NOMO-1 treated with DMSO at 0.1 percent for 48 hours (cell line): ENCODE results near the gene CIAO2B.

Experiments used
- DNase-seq: peaks from one replicate; lab custom pipeline; 2025; ENCODE audit not compliant: unreplicated experiment; lab: John Stamatoyannopoulos, UW

The CIAO2B gene

DNA sequence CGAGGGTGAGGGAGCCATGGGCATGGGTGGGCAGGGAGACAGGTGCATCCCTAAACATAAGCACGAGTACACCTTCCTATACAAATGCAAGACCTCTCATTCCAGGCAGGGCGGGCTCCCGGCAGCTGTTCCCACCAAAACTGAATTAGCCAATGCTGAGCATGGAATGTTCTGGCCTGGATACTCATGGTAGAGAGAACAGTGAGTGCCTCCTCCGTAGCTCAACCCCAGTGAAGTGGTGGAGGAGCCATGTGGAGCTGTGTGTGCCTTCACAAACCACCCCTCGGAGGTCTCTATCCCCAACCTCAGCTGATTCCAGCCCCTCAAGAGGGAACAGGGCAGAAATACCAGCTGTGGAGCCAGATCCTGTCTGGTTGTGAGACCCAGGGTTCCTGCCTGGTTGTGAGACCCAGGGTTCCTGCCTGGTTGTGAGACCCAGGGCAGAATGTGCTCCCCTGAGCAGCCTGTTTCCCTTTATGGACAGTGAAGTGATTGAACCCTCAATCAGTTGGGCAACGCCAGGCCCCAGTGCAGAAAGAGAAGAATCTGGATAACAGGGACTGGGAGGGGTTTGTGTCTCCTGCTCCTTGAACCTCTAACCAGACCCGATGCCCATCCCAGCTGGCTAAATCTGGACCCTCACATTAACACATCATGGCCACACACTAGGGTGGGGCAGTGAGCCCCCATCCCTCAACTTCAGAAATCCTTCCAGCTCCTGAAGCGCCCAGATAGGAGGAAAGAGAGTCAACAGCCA is 13.1 kb downstream of the CIAO2B start:
- no peak for DNase-seq

DNA sequence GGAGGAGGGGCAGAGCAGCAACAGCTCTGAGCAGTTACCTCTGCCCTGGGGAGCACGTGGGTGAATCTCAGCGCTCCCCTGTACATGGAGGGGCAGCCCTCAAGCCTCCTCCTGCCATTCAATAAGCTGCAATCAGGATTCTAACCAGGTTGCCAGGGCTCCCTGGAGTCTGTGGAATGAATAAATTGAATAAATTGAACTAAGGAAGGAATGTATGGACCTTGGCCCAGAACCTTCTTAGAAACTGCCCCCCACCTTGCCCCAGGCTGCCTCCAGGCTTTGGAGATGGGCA is 14.0 kb downstream of the CIAO2B start:
- DNase-seq = no peak

DNA sequence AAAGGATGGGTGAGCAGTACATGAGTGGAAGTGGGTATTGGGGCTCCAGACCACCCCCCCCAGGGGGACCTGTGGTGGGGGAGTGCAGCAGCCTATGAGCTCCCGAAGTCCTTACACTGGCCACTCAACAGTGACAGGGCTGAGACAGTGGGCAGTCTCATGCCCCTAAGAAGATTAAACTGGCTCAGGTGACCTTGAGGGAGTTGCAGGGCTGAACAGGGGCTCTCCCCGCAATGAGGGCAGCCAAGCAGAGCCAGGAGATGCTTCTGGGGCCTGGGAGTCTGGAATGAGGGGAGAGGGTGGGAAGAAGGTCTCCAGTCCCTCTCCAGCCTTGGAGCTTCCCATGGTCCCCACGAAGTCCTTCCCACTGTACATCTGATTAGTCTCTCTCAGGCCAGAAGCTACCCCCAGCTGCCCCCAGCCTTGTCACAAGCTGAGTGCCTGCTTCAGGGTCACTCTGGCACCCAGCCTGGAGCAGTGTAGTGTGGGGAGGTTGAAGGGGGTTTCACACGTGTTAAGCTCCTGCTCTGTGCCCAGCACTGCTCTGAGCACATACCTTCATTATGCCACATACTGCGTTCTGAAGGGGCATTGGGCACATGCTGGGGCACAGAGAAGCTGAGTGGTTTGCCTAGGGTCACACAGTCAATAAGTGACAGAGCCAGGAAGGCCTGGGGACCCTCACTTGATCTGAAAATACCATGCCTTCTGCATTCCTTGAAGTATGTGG is 14.5 kb downstream of the CIAO2B start:
- no peak for DNase-seq

DNA sequence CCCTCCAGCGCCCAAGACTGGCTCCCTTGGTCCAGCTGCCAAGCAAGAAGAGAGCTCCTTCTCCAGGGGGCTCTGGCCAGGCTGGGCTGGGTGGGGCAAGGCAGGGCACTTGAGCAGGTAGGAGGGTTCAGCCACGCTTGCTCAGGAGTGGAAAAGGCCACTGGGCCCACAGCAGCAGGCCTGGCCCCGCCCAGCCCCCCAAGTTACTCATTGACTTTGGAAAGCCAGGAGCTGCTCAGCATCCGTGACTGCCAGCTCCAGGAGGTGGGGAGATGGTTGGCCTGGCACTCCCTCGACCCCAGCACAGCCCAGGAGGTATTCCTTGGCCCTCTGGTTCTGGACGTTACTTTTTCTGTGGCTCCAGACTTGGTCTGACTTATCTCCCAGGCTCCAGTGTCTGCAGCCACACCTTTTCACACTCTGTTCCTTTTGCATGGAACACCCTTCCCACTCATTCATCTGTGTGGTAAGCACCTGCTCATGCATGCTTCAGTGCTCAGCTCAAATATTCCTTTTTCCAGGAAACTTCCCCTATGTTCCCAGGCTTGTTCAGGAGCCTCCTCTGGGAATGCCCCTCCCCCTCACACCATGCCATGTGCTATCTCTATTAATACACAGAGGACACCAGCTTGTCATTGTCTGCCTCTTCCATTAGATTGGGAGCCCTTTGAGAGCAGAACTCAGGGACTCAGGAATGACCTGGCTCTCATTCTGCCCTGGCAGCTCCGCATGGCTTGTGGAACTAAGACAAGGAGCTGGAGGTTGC is 15.2 kb downstream of the CIAO2B start, which contains the start of gene CDH16:
CDH16 (minus strand) TSS at position 83 of the 766 bp plus-strand sequence. CDS start 820 bp downstream, outside the sequence.
- DNase-seq = no peak

DNA sequence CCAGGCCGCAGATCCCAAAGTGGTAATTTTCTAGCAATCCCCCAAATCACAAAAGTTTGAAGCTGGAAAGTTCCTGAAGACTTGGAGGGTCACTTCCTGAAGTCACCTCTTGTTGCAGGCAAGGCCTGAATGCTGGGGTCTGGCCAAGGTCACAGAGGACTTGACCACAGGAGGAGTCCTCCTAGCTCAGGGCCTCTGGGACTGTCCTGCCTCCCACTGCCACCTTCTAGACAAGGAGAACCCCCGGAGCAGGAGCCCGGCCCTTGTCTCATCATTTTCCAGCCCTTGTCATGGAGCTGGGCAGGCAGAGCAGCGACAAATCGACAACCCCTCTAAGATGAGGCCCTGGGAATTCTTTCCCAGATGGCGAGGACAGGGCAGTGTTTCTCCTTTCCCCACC is 15.8 kb downstream of the CIAO2B start:
- no peak for DNase-seq

DNA sequence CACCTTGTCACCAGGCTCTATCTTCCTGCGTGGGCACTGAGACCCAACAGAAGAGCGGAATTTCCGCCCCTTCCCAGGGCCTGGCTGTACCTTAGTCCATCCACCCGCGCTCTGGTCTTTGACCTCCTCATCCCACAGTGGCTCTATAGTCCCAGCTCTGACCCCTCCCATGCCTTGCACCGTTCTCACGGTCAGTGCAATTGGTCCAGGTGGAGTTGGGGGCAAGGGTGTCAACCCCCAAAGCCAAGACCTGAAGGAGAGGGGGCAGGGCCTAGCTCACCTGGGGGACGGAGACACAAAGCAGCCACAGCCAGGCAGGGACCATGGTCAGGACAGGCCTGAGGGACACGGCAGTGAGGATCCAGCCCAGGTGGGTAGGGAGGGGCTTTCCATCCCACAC is 16.5 kb downstream of the CIAO2B start:
- no peak for DNase-seq

DNA sequence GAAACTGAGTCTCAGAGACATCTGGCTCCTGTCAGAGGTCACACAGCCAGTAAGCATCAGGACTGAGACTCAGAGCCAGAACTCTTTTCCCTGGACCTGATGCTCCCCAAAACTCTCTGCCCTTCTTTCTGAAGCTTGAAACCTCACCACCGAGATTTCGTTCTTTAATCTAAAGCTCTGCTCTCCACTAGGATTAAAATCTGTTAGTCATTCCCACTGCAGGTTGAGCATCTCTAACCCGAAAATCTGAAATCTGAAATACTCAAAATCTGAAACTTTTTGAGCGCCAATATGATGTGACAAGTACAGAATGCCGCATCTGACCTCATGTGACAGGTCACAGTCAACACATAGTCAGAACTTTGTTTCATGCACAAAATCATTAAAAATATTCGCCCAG is 17.7 kb downstream of the CIAO2B start:
- no peak for DNase-seq

DNA sequence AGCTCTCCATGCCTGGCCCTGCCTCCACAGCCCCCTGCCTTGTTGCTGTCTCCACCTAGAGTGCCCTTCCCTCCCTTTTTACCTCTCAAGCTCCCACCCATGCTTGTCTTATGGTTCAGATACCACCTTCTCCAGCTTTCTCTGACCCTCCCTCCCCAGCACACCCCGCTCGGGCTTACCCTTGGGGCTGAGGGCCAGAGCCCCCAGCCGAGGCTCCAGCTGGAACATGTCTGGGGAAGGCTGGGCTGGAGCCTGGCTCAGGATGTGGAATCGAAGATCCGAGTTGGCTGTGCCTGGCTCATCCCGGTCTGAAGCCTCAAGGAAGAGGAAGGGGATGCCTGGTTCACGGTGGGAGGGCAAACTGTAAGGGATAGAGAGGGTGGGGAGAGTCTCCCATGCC is 19.2 kb downstream of the CIAO2B start:
- no peak for DNase-seq

DNA sequence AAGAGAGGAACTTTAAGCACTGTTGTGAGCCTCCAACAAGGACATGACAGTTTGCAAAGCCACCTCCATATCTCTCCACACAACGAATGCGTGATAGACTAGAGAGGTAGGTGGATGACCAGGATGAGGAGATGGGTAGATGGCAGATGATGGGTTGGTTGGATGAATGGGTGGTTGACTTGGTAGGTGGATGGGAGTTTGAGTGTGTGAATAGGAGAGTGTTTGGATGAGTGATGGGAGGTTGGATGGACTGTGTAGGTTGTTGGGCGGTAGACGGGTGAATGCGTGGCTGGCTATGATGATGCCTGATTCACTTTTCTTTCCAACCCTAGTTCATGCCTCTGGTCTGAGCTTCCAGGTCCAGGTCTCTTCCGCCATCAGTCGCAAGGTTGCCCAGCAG is 19.7 kb downstream of the CIAO2B start:
- DNase-seq = no peak

DNA sequence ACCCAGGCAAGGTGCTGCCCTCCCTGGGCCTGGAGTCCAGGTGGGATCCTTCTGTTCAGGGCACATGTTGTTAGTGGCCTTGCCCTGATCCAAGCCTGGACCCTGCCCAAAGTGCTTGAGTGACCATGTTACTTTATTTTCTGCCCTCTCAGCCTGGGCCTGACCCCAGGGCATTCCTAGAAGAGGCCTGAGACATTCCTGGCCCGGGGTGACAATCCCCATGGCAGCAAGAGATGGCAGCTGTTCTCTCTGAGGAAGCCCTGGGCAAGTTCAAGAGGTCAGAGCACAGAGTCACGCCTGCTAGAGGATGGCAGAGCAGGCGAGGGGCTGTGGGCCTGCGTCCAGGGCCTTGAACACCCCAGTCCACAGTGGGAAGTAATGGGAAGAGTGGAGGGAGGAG is 20.5 kb downstream of the CIAO2B start:
- no peak for DNase-seq

DNA sequence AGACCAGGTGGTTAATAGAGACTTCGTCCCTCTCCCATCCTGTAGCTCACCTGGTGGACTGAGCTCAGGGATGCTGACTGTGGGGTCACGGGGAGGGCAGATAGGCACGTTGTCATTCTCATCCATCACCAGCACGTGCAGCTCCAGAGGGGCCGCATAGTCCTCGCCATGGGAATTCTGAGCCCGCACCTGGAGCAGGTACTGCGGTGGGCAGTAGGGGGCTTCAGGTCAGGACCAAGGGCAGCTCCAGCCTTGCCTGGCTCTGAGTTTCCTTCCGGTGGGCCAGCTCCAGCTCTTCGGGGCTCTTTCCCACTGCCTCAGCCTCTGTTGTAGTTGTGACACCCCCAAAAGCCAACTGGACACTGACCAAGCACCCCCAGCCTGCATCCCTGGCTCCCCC is 21.1 kb downstream of the CIAO2B start:
- no peak for DNase-seq

DNA sequence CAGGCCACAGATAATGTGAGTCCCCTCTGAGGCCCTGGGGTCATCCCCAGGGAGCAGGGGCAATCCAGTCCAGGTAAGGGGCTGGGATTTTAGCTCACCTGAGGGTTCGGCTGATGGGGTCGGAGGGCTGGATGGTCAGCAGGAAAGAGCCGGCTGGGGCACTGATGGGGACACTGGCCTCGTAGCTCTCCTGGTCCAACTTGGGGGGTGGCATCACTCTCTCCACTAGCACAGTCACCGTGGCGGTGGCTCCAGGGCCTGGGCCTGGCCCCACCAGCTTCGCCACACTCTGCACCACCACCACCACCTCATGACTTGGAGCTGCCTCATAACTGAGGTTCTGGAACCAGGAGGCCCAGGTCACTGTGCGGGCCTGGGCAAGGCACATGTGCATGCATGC is 22.4 kb downstream of the CIAO2B start:
- DNase-seq = no peak

DNA sequence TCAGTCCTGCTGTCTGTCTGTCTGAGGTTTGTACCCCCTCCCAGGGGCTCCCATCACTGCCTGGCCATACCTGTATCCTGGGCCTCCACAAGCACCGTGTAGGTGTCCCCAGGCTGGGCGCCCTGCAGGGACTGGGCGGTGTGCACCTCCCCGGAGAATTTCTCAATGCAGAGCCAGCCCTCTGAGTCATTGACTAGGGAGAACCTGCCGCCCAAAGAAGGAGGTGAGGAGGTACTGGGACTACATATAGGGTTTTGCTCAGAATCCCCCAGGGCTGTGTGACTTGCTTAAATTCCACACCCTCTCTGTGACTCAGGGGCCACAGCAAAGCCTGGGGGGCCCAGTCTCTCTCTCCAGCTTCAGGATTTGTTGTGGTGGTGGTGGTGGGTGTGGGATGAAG is 23.1 kb downstream of the CIAO2B start:
- DNase-seq = no peak

DNA sequence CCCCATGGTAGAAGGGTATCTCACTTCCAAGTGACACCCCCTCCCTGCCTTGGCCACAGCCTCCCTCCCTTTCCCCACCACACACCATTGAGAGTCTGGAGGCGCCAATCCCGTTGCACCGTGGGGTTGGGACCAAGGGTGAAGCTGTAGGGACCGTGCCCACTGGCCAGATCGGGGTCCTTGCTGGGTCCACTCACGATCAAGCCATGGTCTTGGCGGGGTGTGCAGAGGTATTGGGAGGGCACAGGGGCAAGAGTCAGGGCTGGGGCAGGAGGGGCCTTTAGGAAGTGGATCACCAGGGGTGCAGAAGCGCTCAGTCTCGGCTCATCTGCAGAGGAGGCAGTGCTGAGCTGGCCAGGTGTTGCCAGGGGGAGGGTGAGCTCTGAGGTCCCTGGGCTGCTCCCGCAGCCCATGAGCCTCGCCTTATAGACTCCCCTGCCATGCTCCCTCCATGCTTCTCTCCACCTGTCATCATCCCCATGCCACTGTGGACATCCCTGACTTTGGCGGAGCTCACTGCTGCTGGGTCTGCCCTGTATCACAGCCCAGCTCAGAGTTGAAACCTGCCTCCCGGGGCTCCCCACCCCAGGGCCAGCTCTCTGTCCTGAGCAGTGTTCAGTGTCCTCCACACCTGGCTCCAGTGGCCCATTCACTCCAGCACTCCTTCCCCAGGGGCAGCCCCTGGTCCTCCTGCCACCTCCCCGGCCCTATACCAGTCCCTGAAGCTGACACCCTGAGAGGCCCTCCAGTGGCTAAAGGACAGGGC is 23.8 kb downstream of the CIAO2B start:
- no peak for DNase-seq

DNA sequence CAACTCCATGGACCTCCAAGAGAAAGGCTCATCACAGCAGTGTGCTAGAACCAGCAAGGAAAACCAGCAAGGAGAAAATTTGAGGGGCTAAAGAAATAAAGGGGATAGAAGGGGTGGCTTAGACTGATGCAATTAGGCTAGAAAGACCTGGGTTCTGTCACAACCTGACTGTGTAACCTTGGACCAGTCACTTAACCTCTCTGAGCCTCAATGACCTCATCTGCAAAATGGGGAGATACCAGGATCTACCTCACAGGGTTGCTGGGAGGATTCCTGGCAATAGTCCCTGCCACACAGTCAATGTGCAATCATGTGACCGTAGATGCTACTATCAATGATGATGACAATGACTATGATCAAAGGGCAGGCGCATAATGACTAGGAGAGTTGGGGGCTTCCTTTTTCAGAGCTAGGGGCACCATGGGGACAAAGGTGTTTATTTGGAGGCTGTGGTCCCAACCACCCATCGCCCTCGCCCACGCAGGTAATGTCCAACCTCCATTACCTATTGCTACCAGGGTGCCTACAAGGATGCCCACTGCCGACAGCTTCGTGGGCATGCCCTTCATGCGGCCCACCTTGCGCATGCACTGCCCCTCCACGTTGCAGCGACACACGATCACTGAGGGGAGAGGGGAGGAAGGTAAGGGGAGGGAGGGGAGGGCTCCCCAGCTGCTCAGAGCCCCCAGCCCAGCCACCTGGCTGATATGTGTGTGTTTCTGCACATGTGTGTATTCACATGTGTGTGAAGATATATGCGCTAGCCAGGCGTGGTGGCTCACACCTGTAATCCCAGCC is 25.2 kb downstream of the CIAO2B start:
- no peak for DNase-seq

DNA sequence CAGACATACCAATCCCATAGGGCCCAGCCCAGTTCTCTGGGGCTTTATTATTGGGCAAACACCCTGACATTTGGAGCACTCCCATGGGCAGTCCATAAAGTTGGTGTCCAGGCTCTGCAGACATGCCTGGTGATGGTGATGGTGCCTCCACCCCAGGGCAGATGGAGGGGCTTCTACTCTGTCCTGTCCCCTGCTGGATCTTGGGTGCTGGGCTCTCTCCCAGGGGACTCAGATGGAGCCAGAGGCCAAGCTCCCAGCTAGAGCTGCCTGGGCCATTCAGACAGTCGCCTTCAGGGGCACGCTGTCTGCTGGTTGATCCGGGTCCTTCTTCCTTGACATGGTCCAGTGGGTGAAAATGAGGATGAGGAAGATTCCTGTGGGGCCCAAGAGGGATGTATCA is 26.1 kb downstream of the CIAO2B start:
- DNase-seq = no peak

DNA sequence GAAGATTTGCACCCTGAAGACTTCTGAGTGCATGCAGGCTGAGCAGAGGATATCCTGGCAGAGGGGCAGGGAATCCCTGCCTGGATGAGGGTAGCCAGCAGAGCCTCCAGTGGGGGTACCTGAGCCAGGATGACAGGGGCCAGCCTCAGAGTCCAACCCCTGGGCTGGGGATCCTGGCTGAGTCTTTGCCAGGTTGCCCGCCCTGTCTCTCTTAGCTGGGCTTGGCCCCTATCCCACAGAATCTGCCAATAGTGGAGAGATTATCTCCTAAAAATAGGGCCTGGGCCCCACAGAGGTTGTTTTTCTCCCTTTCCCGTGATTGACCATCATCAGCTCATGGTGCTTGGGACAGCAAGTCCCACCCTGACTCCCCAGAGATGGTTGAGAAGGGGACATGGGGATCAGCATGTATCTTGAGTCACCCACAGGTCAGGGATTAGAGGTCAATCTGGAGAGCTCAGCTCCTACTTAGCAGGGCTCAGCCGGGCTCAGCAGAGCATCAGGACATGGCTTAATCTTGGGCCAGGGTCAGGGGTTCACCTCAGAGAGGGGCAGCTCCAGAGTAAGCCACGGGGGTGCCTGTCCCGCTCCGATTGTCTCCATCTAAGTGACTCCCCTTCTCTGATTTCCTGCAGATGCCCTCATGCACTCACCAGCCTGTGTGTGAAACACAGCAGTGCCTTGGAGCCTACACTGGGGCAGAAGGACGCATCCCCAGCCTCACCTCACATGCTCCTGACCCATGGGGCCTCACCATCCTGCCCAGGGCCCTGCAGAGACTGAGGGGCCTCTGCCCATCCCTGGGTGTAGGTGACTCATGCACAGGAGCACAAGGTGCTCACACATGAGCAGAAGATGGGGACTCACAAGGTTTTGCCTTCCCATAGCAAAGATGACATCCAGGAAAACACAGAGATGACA is 27.0 kb downstream of the CIAO2B start:
- DNase-seq = no peak

DNA sequence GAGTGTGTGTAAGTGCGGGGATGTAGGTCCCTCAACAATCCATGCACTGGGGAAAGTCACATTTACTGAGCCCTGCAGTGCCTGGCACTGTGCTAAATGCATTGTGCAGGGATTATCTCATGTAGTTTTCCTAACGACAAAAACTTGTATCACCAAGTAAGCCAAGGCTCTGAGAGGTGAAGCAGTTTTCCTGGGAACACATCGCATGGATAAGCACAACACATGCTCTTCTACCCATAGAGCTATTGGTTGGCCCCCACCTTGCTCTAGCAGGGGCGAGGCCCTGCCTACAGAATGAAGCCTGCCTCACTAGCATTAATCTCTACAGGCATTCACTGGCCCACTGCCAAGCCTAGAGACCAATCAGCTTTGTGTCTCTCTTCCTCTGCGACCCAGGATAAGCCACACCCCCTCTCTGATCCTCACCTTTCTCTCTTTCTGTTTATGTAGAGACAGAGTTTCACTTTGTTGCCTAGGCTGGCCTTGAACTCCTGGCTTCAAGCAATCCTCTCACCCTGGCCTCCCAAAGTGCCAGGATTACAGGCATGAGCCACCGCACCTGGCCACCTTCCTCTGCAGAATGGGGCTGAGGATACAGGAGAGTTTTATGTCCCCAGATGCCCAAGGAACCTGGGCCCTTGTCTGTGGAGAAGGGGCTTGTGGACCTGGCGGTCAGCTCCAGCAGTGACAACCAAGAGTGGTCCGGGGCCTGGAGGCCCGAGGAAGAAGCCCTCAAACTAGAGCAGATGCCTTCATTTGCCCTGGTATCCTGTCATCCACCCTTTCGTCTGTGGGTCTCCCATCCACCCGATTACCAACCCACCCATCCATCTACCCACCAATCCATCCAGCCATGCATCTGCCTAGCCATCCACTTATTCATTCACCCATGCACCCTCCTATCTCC is 28.3 kb downstream of the CIAO2B start:
- no peak for DNase-seq
